HG03159 (cell line): ENCODE results near the gene CPT1C.

Experiments
- ATAC-seq: cut with Tn5 transposase; IDR thresholded peaks from one replicate; pipeline ENCODE4 v1.9.1; 2021; ENCODE audit warnings: mild to moderate bottlenecking, moderate library complexity; ENCODE audit not compliant: unreplicated experiment

Gene CPT1C

GRCh38 chr19:49680421-49681351 lies 10.2 kb upstream of the CPT1C start:
- no peak for ATAC-seq

GRCh38 chr19:49681830-49682229 lies 9.1 kb upstream of the CPT1C start:
- ATAC-seq, result no peak

- ATAC-seq, result no peak
Measured at GRCh38 chr19:49682274-49682673, 8.6 kb upstream of the CPT1C start.

GRCh38 chr19:49683814-49684250 lies 7.1 kb upstream of the CPT1C start:
- no peak for ATAC-seq

- no peak for ATAC-seq
Measured at GRCh38 chr19:49684251-49684982, 6.5 kb upstream of the CPT1C start.

GRCh38 chr19:49684983-49685553 lies 5.8 kb upstream of the CPT1C start:
- no peak for ATAC-seq

GRCh38 chr19:49685845-49686332 lies 5.0 kb upstream of the CPT1C start:
- no peak for ATAC-seq

- ATAC-seq, result no peak
Measured at GRCh38 chr19:49686503-49687088, 4.3 kb upstream of the CPT1C start.

- no peak for ATAC-seq
Measured at GRCh38 chr19:49687150-49687549, 3.8 kb upstream of the CPT1C start.

GRCh38 chr19:49687566-49688316 lies 3.2 kb upstream of the CPT1C start:
- no peak for ATAC-seq

- ATAC-seq, result no peak
Measured at GRCh38 chr19:49688531-49689132, 2.3 kb upstream of the CPT1C start.

- no peak for ATAC-seq
Measured at GRCh38 chr19:49689133-49690078, 1.5 kb upstream of the CPT1C start, which contains the start of gene ADM5. TSS of gene ADM5 (plus strand) at chr19:49689594. CDS start at chr19:49689838, 244 bp downstream.

GRCh38 chr19:49690079-49690655 lies 749 bp upstream of the CPT1C start:
- ATAC-seq, result no peak

GRCh38 chr19:49691243-49692146 lies 579 bp downstream of the CPT1C start:
- no peak for ATAC-seq

GRCh38 chr19:49692147-49692506 lies 1.2 kb downstream of the CPT1C start:
- ATAC-seq, result no peak

- no peak for ATAC-seq
Measured at GRCh38 chr19:49696115-49696514, 5.2 kb downstream of the CPT1C start.

- no peak for ATAC-seq
Measured at GRCh38 chr19:49696865-49697264, 5.9 kb downstream of the CPT1C start.
